Smooth muscle cell (in vitro differentiated cells): Measurements from ENCODE around the gene RECK. TPM values are rescaled to one million over a fixed set of nuclear protein-coding genes. Genes with fewer than 3 reads are reported as not detected.
"Not testable (repeated sequence)": the region's sequence is repeated elsewhere in the genome, so short reads cannot be mapped to it uniquely, and the experiment has no call there.

ENCODE experiments used
- DNase-seq: peaks from one replicate; lab custom pipeline; 2025; ENCODE audit not compliant: unreplicated experiment; lab: John Stamatoyannopoulos, UW
- H2AFZ ChIP-seq: fragments of 200-600 bp; sonication (generic); 2 replicates; pipeline ENCODE4 v1.6.0; 2016; ENCODE audit warnings: antibody characterized with exemption, low read depth, mild to moderate bottlenecking
- H3F3A ChIP-seq: fragments of 200-600 bp; sonication (generic); 2 replicates; pipeline ENCODE4 v1.6.0; 2017; ENCODE audit warnings: antibody characterized with exemption, low read depth
- H3K27ac ChIP-seq: fragments of 200-600 bp; sonication (generic); 2 replicates; pipeline ENCODE4 v1.5.1; 2016; ENCODE audit warnings: low read depth, mild to moderate bottlenecking
- H3K27me3 ChIP-seq: fragments of 200-600 bp; sonication (generic); 2 replicates; pipeline ENCODE4 v1.6.1; 2016; ENCODE audit warnings: low read depth, mild to moderate bottlenecking
- H3K36me3 ChIP-seq: fragments of 200-600 bp; sonication (generic); 2 replicates; pipeline ENCODE4 v1.5.1; 2016; ENCODE audit warnings: low read depth
- H3K4me1 ChIP-seq: fragments of 200-600 bp; sonication (generic); 2 replicates; pipeline ENCODE4 v1.5.1; 2016; ENCODE audit warnings: low read depth
- H3K4me2 ChIP-seq: fragments of 200-600 bp; sonication (generic); 2 replicates; pipeline ENCODE4 v1.6.0; 2016; ENCODE audit warnings: mild to moderate bottlenecking
- H3K4me3 ChIP-seq: fragments of 200-600 bp; sonication (generic); 2 replicates; pipeline ENCODE4 v1.5.1; 2016; ENCODE audit warnings: mild to moderate bottlenecking
- H3K79me2 ChIP-seq: fragments of 200-600 bp; sonication (generic); 2 replicates; pipeline ENCODE4 v1.6.0; 2016; ENCODE audit warnings: low read depth, mild to moderate bottlenecking
- H3K9ac ChIP-seq: fragments of 200-600 bp; sonication (generic); 2 replicates; pipeline ENCODE4 v1.6.0; 2016; ENCODE audit warnings: low read depth
- H3K9me3 ChIP-seq: fragments of 200-600 bp; sonication (generic); replicated peaks from 2 replicates; pipeline ENCODE4 v1.5.1; 2016; ENCODE audit warnings: low read depth
- H4K20me1 ChIP-seq: fragments of 200-600 bp; sonication (generic); 2 replicates; pipeline ENCODE4 v1.6.0; 2016; ENCODE audit warnings: low read depth
- WGBS: methylation state at CpG from one replicate; pipeline ENCODE4 v1.1.7; 2016; ENCODE audit warnings: low lambda C conversion rate; 5-methylcytosine and 5-hydroxymethylcytosine counted together
- polyA plus RNA-seq: library from polyadenylated mRNA; unstranded; fragments of >200 nt; fragmentation: Nextera tagmentation; extraction: Ambion mirVana; gene quantifications from 2 replicates; pipeline ENCODE4 v1.2.1, GENCODE V29; 2016
- total RNA-seq: library from RNA; depleted of rRNA; stranded (reverse); fragments of >200 nt; gene quantifications from 2 replicates; pipeline ENCODE4 v1.2.3, GENCODE V29; 2014
- TF ChIP-seq, protein P1 (sequence below): fragments of 200-600 bp; sonication (generic); IDR thresholded peaks from 2 replicates; pipeline ENCODE4 v1.5.1; 2017; ENCODE audit warnings: borderline replicate concordance, mild to moderate bottlenecking, antibody characterized with exemption; ENCODE audit not compliant: insufficient read depth, poor library complexity, severe bottlenecking

Gene RECK
- total and polyA plus RNA-seq, 2 experiments from 2014 or later, result 42.9 to 50.0 TPM

DNA sequence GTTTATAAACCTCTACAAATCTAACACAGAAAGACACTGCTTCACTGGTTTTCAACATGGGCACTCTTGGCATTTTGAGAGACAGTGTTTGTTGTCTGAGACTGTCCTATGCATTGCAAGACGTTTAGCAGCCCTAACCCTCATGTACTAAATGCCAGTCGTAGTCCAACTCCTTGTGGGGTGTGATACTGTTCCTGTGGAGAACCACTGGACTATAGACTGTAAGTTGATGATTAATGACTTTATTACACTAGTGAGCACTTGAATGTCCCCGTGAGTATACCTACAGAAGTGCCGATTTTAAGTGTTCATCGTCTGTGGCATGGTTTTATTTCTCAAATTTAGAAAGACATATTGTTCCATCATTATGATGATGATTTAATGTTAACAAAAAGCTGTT, 46.2 kb downstream of the RECK start:
- no peaks in the 10 kb centered on the region for H3F3A ChIP-seq
- no peaks in the 10 kb centered on the region for H3K9me3 ChIP-seq
- TF ChIP-seq, protein P1, sequence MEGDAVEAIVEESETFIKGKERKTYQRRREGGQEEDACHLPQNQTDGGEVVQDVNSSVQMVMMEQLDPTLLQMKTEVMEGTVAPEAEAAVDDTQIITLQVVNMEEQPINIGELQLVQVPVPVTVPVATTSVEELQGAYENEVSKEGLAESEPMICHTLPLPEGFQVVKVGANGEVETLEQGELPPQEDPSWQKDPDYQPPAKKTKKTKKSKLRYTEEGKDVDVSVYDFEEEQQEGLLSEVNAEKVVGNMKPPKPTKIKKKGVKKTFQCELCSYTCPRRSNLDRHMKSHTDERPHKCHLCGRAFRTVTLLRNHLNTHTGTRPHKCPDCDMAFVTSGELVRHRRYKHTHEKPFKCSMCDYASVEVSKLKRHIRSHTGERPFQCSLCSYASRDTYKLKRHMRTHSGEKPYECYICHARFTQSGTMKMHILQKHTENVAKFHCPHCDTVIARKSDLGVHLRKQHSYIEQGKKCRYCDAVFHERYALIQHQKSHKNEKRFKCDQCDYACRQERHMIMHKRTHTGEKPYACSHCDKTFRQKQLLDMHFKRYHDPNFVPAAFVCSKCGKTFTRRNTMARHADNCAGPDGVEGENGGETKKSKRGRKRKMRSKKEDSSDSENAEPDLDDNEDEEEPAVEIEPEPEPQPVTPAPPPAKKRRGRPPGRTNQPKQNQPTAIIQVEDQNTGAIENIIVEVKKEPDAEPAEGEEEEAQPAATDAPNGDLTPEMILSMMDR, result no peak
- DNase-seq, result no peak
- H3K27me3 ChIP-seq, result no peaks in the 10 kb centered on the region
- H3K27ac ChIP-seq, result no peak overlapping the region
- no peak overlapping the region for H3K4me2 ChIP-seq
- no peaks in the 10 kb centered on the region for H4K20me1 ChIP-seq
- H3K79me2 ChIP-seq, result no peaks in the 10 kb centered on the region
- no peak overlapping the region for H2AFZ ChIP-seq
- WGBS, result 93% methylated on average over 5 of the region's 5 CpGs
- H3K4me3 ChIP-seq, result no peak overlapping the region
- no peaks in the 10 kb centered on the region for H3K4me1 ChIP-seq
- no peak overlapping the region for H3K9ac ChIP-seq
- H3K36me3 ChIP-seq, result peaks cover 3% of the 10 kb centered on the region

- Histone ChIP-seq H3K9me3 (no peaks in the 10 kb centered on the region), H3K9ac (no peak overlapping the region), H3K4me1 (peaks cover 7% of the 10 kb centered on the region), H3K79me2 (no peaks in the 10 kb centered on the region), H3K27me3 (no peaks in the 10 kb centered on the region), H3F3A (peaks cover 4% of the 10 kb centered on the region), H2AFZ (no peak overlapping the region), H3K27ac (no peak overlapping the region), H4K20me1 (no peaks in the 10 kb centered on the region), H3K4me2 (no peak overlapping the region), H3K4me3 (no peak overlapping the region), H3K36me3 (peaks cover 3% of the 10 kb centered on the region)
- 98% methylated on average over 7 of the region's 7 CpGs for WGBS
- TF ChIP-seq, protein P1, result no peak
- DNase-seq, result no peak
These were observed 49.7 kb downstream of the RECK start for GRCh38 chr9:36086442-36086841.

DNA sequence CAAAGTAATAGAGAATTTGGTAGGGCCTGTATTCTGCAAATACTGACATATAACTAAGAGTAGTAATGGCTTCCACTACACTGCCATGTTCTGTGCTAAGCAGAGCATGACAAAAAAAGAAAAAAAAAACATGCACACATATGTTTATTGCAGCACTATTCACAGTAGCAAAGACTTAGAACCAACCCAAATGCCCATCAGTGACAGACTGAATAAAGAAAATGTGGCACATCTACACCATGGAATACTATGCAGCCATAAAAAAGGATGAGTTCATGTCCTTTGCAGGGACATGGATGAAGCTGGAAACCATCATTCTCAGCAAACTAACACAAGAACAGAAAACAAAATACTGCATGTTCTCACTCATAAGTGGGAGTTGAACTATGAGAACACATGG, 50.3 kb downstream of the RECK start:
- not testable (repeated sequence) for H3K9ac ChIP-seq, H4K20me1 ChIP-seq, H3K4me2 ChIP-seq, H3K36me3 ChIP-seq, DNase-seq, H3F3A ChIP-seq, H3K27me3 ChIP-seq, H3K4me3 ChIP-seq, H3K79me2 ChIP-seq, H3K9me3 ChIP-seq, H3K27ac ChIP-seq, H3K4me1 ChIP-seq, H2AFZ ChIP-seq

- WGBS, result 94% methylated on average over 3 of the region's 3 CpGs
These were observed 51.3 kb downstream of the RECK start for GRCh38 chr9:36088020-36088419.

More at GRCh38 chr9:36088020-36088419, 51.3 kb downstream of the RECK start:
- no peaks in the 10 kb centered on the region for H3K79me2 ChIP-seq
- H3K4me2 ChIP-seq, result no peak overlapping the region
- peaks cover 8% of the 10 kb centered on the region for H3K4me1 ChIP-seq
- peaks cover 3% of the 10 kb centered on the region for H3K36me3 ChIP-seq
- no peaks in the 10 kb centered on the region for H3K27me3 ChIP-seq
- DNase-seq, result no peak
- no peak overlapping the region for H2AFZ ChIP-seq
- no peak overlapping the region for H3K4me3 ChIP-seq
- H3F3A ChIP-seq, result peaks cover 4% of the 10 kb centered on the region
- no peak overlapping the region for H3K9ac ChIP-seq
- TF ChIP-seq, protein P1, result no peak
- H3K27ac ChIP-seq, result no peak overlapping the region
- H4K20me1 ChIP-seq, result no peaks in the 10 kb centered on the region
- H3K9me3 ChIP-seq, result no peaks in the 10 kb centered on the region
